ENCODE results near the gene DDX39B. TPM values are rescaled to one million over a fixed set of nuclear protein-coding genes. Genes with fewer than 3 reads are reported as not detected.

The DDX39B gene
- total and polyA plus RNA-seq, 2 of the 8 experiments (the other 6 are each of a cell fraction or from before 2014, with no cell fraction given) = 780 to 1,164 TPM

DNA sequence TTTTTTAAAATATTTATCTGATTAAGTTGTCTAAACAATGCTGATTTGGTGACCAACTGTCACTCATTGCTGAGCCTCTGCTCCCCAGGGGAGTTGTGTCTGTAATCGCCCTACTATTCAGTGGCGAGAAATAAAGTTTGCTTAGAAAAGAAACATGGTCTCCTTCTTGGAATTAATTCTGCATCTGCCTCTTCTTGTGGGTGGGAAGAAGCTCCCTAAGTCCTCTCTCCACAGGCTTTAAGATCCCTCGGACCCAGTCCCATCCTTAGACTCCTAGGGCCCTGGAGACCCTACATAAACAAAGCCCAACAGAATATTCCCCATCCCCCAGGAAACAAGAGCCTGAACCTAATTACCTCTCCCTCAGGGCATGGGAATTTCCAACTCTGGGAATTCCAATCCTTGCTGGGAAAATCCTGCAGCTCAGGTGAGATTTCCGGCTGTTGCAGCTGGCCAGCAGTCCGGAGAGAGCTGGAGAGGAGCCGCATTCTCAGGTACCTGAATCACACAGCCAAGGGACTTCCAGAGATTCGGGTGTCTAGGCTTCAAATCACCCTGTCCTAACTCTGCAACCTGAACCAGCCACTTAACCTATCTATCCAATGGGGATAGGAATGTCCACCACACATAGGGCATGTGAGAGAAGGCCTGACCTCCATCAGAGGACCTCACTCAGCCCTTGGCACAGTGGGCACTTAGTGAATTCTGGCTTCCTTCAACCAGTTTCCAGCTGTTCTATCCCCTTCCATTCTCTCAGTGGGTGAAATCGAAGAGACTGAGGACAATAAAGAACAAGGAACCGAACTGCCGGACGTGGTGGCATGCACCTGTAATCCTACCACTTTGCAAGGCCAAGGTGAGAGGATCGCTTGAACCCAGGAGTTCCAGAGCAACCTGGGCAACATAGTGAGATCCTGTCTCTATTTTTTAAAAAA is 36.6 kb upstream of the DDX39B start:
- no peaks in the 10 kb centered on the region for H4K20me1 ChIP-seq (replicated peaks in 1 of 2; ENCODE audit: control insufficient read depth in 1 of 2, insufficient read depth in 2 of 2, low read length in 2 of 2)
- no peak overlapping the region for H2BK12ac ChIP-seq (ENCODE audit: low read depth, low read length)
- H3K9ac ChIP-seq (replicated peaks in 1 of 4; ENCODE audit: extremely low read depth in 1 of 4, low read depth in 3 of 4, low read length in 3 of 4) = no peak overlapping the region
- H4K8ac ChIP-seq (ENCODE audit: extremely low read depth, insufficient read depth, low read length) = no peak overlapping the region
- peaks cover 0 to 6% (median 6%) of the 10 kb centered on the region in 4 experiments; a peak in 6 of 7 replicates for H3K4me1 ChIP-seq (replicated peaks in 1 of 4; ENCODE audit: control insufficient read depth in 3 of 4, insufficient read depth in 4 of 4, low read length in 3 of 4)
- H3K27me3 ChIP-seq (replicated peaks in 1 of 4; ENCODE audit: control insufficient read depth in 3 of 4, extremely low read depth in 1 of 4, insufficient read depth in 3 of 4, low read length in 3 of 4) = peaks cover 0 to 8% (median 7%) of the 10 kb centered on the region in 4 experiments; a peak in 5 of 7 replicates
- H3K23me2 ChIP-seq (ENCODE audit: low read depth, low read length) = peaks cover 9% of the 10 kb centered on the region; the same call in 1 of the 2 replicates
- H4K91ac ChIP-seq (replicated peaks; ENCODE audit: insufficient read length, low read length) = no peak overlapping the region
- FAIRE-seq = no peak
- H2BK120ac ChIP-seq (replicated peaks; ENCODE audit: low read depth, low read length) = no peak overlapping the region
- ChIA-PET POLR2A (ENCODE audit: partially characterized antibody) (interaction anchor here (0.6 to 12.2 kb wide), 7 partner anchors 11 to 61 kb away, joined by 3 to 110 read pairs (median 5); partner anchors contain the start of genes ATP6V1G2, DDX39B and NFKBIL1), CTCF (ENCODE audit: partially characterized antibody) (interaction anchor here (0.6 to 19.2 kb wide), 6 partner anchors 9 to 344 kb away, joined by 3 to 640 read pairs (median 34); partner anchors contain the start of genes ATP6V1G2, LST1, LTB and NCR3)
- no peak overlapping the region for H3K27ac ChIP-seq (ENCODE audit: low read depth, low read length)
- H3K4me3 ChIP-seq (ENCODE audit: extremely low read depth in 1 of 4, insufficient read depth in 2 of 4, low read depth in 3 of 4, low read length in 4 of 4) = no peak overlapping the region
- H2AFZ ChIP-seq (ENCODE audit: low read length) = no peak overlapping the region
- no peak overlapping the region for H3K14ac ChIP-seq (ENCODE audit: insufficient read length)
- H3K23ac ChIP-seq (ENCODE audit: insufficient read length) = no peak overlapping the region
- DNase-seq (ENCODE audit: low read depth in 1 of 2, low spot score in 2 of 2) = peak in 1 of 2 experiments; percentile 61
- no peak overlapping the region for H2BK20ac ChIP-seq (ENCODE audit: low read length)
- H3K79me2 ChIP-seq (ENCODE audit: control insufficient read depth in 1 of 2, insufficient read depth in 2 of 2, low read length in 2 of 2) = no peaks in the 10 kb centered on the region
- H3K9me3 ChIP-seq (ENCODE audit: insufficient read depth in 2 of 2, low read depth in 1 of 2, low read length in 1 of 2) = no peaks in the 10 kb centered on the region
- H3K18ac ChIP-seq (ENCODE audit: extremely low read depth, low read length) = 0 out of 2 replicates have a peak overlapping the region, but pooled peaks have one; percentile 13
- peak overlapping the region; percentile 98; the same call in 1 of the 2 replicates for H2AK5ac ChIP-seq (ENCODE audit: low read depth, low read length)
- no peaks in the 10 kb centered on the region for H3K36me3 ChIP-seq (ENCODE audit: control insufficient read depth in 2 of 4, insufficient read depth in 4 of 4, low read length in 3 of 4)
- no peak overlapping the region for H4K5ac ChIP-seq (ENCODE audit: insufficient read length, low read depth, low read length)
- 91% methylated on average over 12 of the region's 12 CpGs; no CpG with 5 or more reads in 1 of the 2 experiments for WGBS, 2 experiments (ENCODE audit: extremely low coverage in 1 of 2, insufficient coverage in 1 of 2, insufficient read length in 1 of 2, insufficient replicate concordance in 2 of 2, low coverage in 1 of 2, low lambda C conversion rate in 2 of 2, missing lambda C conversion rate in 1 of 2)
- no peak overlapping the region for H3K56ac ChIP-seq (replicated peaks; ENCODE audit: insufficient read length, low read depth, low read length)
- no peak overlapping the region for H3K4ac ChIP-seq (replicated peaks; ENCODE audit: insufficient read length, low read depth, low read length)
- no peak overlapping the region for H3K4me2 ChIP-seq (ENCODE audit: insufficient read depth in 1 of 2, low read depth in 2 of 2, low read length in 2 of 2)
- no peaks in the 10 kb centered on the region for H3K79me1 ChIP-seq (ENCODE audit: low read depth, low read length)
- H2BK15ac ChIP-seq (ENCODE audit: low read length) = no peak overlapping the region
- H2BK5ac ChIP-seq (ENCODE audit: low read depth, low read length) = no peak overlapping the region
- TF ChIP-seq SIN3A (conservative IDR thresholded peaks at IDR 0.05 in 1 of 2, IDR thresholded peaks at IDR 0.05 in 1 of 2; ENCODE audit: low read depth in 1 of 2, low read length in 2 of 2) (no peak), BACH1 (IDR thresholded peaks at IDR 0.05; ENCODE audit: low read length) (no peak), CBX8 (IDR thresholded peaks at IDR 0.05; ENCODE audit: borderline replicate concordance, low read depth, low read length) (no peak), SP1 (IDR thresholded peaks at IDR 0.05; ENCODE audit: low read depth, low read length) (no peak), JUND (IDR thresholded peaks at IDR 0.05; ENCODE audit: low read length) (no peak), POU5F1 (IDR thresholded peaks at IDR 0.05; ENCODE audit: low read depth, low read length) (no peak), SP2 (IDR thresholded peaks at IDR 0.05; ENCODE audit: low read length) (no peak), POLR2A (IDR thresholded peaks at IDR 0.05; ENCODE audit: control extremely low read depth in 1 of 2, low read depth in 2 of 2, low read length in 2 of 2) (no peak), KDM1A (IDR thresholded peaks at IDR 0.05; ENCODE audit: borderline replicate concordance, low read length) (no peak), HDAC6 (IDR thresholded peaks at IDR 0.05; ENCODE audit: low read depth, low read length) (no peak)
- TF ChIP-seq, protein P1, sequence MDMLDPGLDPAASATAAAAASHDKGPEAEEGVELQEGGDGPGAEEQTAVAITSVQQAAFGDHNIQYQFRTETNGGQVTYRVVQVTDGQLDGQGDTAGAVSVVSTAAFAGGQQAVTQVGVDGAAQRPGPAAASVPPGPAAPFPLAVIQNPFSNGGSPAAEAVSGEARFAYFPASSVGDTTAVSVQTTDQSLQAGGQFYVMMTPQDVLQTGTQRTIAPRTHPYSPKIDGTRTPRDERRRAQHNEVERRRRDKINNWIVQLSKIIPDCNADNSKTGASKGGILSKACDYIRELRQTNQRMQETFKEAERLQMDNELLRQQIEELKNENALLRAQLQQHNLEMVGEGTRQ (IDR thresholded peaks at IDR 0.05; ENCODE audit: low read length) = no peak

Data from H1 (cell line).